ENCODE data around the gene CLCN1. TPM values are rescaled to one million over a fixed set of nuclear protein-coding genes. Genes with fewer than 3 reads are reported as not detected.

CLCN1 gene
- total and polyA plus RNA-seq, 2 of the 8 experiments (the other 6 are each of a cell fraction or from before 2014, with no cell fraction given), result 0.36 to 0.41 TPM

- Histone ChIP-seq H3K9ac (replicated peaks in 1 of 4; ENCODE audit: extremely low read depth in 1 of 4, low read depth in 3 of 4, low read length in 3 of 4) (no peak overlapping the region; a peak in 1 of 7 replicates), H2AFZ (ENCODE audit: low read length) (no peak overlapping the region), H3K9me3 (ENCODE audit: insufficient read depth in 2 of 2, low read depth in 1 of 2, low read length in 1 of 2) (no peaks in the 10 kb centered on the region), H3K23me2 (ENCODE audit: low read depth, low read length) (peaks cover 8% of the 10 kb centered on the region; the same call in 1 of the 2 replicates), H4K20me1 (replicated peaks in 1 of 2; ENCODE audit: control insufficient read depth in 1 of 2, insufficient read depth in 2 of 2, low read length in 2 of 2) (peaks cover 42 to 57% of the 10 kb centered on the region in 2 experiments), H3K4ac (replicated peaks; ENCODE audit: insufficient read length, low read depth, low read length) (peak overlapping the region; percentile 88), H3K14ac (ENCODE audit: insufficient read length) (no peak overlapping the region), H2BK12ac (ENCODE audit: low read depth, low read length) (no peak overlapping the region), H3K18ac (ENCODE audit: extremely low read depth, low read length) (no peak overlapping the region), H2BK5ac (ENCODE audit: low read depth, low read length) (peak overlapping the region; percentile 3; the same call in 1 of the 2 replicates), H2BK15ac (ENCODE audit: low read length) (no peak overlapping the region), H4K91ac (replicated peaks; ENCODE audit: insufficient read length, low read length) (no peak overlapping the region), H3K79me1 (ENCODE audit: low read depth, low read length) (peaks cover 30% of the 10 kb centered on the region), H3K4me1 (replicated peaks in 1 of 4; ENCODE audit: control insufficient read depth in 3 of 4, insufficient read depth in 4 of 4, low read length in 3 of 4) (peaks cover 2 to 18% (median 4%) of the 10 kb centered on the region in 4 experiments; a peak in 6 of 7 replicates), H2BK120ac (replicated peaks; ENCODE audit: low read depth, low read length) (no peak overlapping the region), H4K5ac (ENCODE audit: insufficient read length, low read depth, low read length) (no peak overlapping the region), H3K4me2 (ENCODE audit: insufficient read depth in 1 of 2, low read depth in 2 of 2, low read length in 2 of 2) (peak overlapping the region in 1 of 2 experiments; percentile 25; a peak in 1 of 4 replicates), H3K27me3 (replicated peaks in 1 of 4; ENCODE audit: control insufficient read depth in 3 of 4, extremely low read depth in 1 of 4, insufficient read depth in 3 of 4, low read length in 3 of 4) (no peaks in the 10 kb centered on the region), H3K36me3 (ENCODE audit: control insufficient read depth in 2 of 4, insufficient read depth in 4 of 4, low read length in 3 of 4) (peaks cover 22 to 65% (median 37%) of the 10 kb centered on the region in 4 experiments), H3K56ac (replicated peaks; ENCODE audit: insufficient read length, low read depth, low read length) (no peak overlapping the region), H3K4me3 (ENCODE audit: extremely low read depth in 1 of 4, insufficient read depth in 2 of 4, low read depth in 3 of 4, low read length in 4 of 4) (no peak overlapping the region), H2AK5ac (ENCODE audit: low read depth, low read length) (no peak overlapping the region), H4K8ac (ENCODE audit: extremely low read depth, insufficient read depth, low read length) (peak overlapping the region; percentile 32; the same call in 1 of the 2 replicates), H3K27ac (ENCODE audit: low read depth, low read length) (peak overlapping the region; percentile 22; the same call in 1 of the 2 replicates), H2BK20ac (ENCODE audit: low read length) (no peak overlapping the region), H3K79me2 (ENCODE audit: control insufficient read depth in 1 of 2, insufficient read depth in 2 of 2, low read length in 2 of 2) (peaks cover 3 to 48% of the 10 kb centered on the region in 2 experiments; a peak in 3 of 4 replicates), H3K23ac (ENCODE audit: insufficient read length) (no peak overlapping the region)
- WGBS, 2 experiments (ENCODE audit: extremely low coverage in 1 of 2, insufficient coverage in 1 of 2, insufficient read length in 1 of 2, insufficient replicate concordance in 2 of 2, low coverage in 1 of 2, low lambda C conversion rate in 2 of 2, missing lambda C conversion rate in 1 of 2), result 87% methylated on average over 18 of the region's 19 CpGs; no CpG with 5 or more reads in 1 of the 2 experiments
- FAIRE-seq (no peak), DNase-seq (ENCODE audit: low read depth in 1 of 2, low spot score in 2 of 2) (no peak)
- TF ChIP-seq HDAC2 (IDR thresholded peaks at IDR 0.05; ENCODE audit: borderline replicate concordance in 1 of 2, low read depth in 2 of 2, low read length in 2 of 2), result no peak
- ChIA-PET CTCF (ENCODE audit: partially characterized antibody) (interaction anchor here (1.0 kb wide), 1 partner anchor 18 kb away, joined by 3 read pairs; no protein-coding TSS in a partner anchor), POLR2A (ENCODE audit: partially characterized antibody) (interaction anchor here (0.8 to 19.0 kb wide), 11 partner anchors 11 to 70 kb away, joined by 3 to 518 read pairs (median 4); partner anchors contain the start of genes CLCN1, EPHA1 and FAM131B)
These were observed 70.2 kb downstream of the CLCN1 start for GRCh38 chr7:143385891-143386781.
